Left ventricle myocardium inferior (tissue), 1 donor: Measurements from ENCODE around the gene CLEC16A. TPM values are rescaled to one million over a fixed set of nuclear protein-coding genes. Genes with fewer than 3 reads are reported as not detected.

Source experiments
- DNase-seq: peaks from one replicate; pipeline ENCODE4 v3.0.0-alpha.2; 2020
- H3K27ac ChIP-seq: fragments of 200-600 bp; replicated peaks from 2 replicates; pipeline ENCODE4 v1.8.0; 2021
- H3K27me3 ChIP-seq: fragments of 200-600 bp; 2 replicates; pipeline ENCODE4 v1.8.0; 2021; ENCODE audit warnings: low read depth
- H3K36me3 ChIP-seq: fragments of 200-600 bp; 2 replicates; pipeline ENCODE4 v1.8.0; 2021
- H3K4me1 ChIP-seq: fragments of 200-600 bp; 2 replicates; pipeline ENCODE4 v1.8.0; 2021
- H3K4me3 ChIP-seq: fragments of 200-600 bp; 2 replicates; pipeline ENCODE4 v1.8.0; 2021; ENCODE audit warnings: mild to moderate bottlenecking, moderate library complexity
- H3K9me3 ChIP-seq: fragments of 200-600 bp; replicated peaks from 2 replicates; pipeline ENCODE4 v1.8.0; 2021
- CTCF ChIP-seq: fragments of 200-600 bp; IDR thresholded peaks from 2 replicates; pipeline ENCODE4 v1.8.0; 2021; ENCODE audit warnings: antibody characterized with exemption, mild to moderate bottlenecking, borderline replicate concordance
- intact Hi-C: fragments of 100-400 bp; cut with micrococcal nuclease; formaldehyde crosslinking; loops from one replicate; pipeline ENCODE4 v1.11.0; 2022
- total RNA-seq: library from RNA; stranded (reverse); fragmentation: NEBNext Ultra II Directional; extraction: Animal tissue kit (Norgen Biotek cat#: 25700); gene quantifications from one replicate; pipeline ENCODE4 v1.2.1, GENCODE V29; 2021
- donor health status: DM: no; HTN: yes; CAD: no; lungs with severe emphysema.

Gene CLEC16A
- total RNA-seq, 1 donor from 2014 or later: 24.6 TPM

DNA sequence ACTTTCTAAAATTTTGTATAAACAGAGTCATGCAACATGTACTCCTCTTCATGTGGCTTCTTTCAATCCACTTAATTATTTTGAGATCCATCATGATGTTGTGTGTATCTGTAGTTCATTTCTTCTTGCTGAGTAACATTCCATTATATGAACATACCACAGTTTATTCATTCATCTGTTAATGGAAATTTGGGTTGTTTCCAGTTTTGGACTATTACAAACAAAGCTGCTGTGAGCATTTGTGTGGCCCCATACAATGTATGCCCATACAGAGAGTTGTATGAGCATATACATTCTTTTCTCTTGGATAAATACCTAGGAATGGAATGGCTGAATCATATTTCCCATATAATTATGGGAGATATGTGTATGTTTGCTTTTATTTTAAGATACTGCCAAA, 85.6 kb downstream of the CLEC16A start:
- peaks cover 51% of the 10 kb centered on the region for H3K36me3 ChIP-seq
- no peak overlapping the region for H3K4me3 ChIP-seq
- H3K27me3 ChIP-seq: no peaks in the 10 kb centered on the region
- no peak overlapping the region for H3K27ac ChIP-seq
- peaks cover 32% of the 10 kb centered on the region for H3K9me3 ChIP-seq
- intact Hi-C loops: no loop called here
- TF ChIP-seq CTCF: no peak
- no peak for DNase-seq
- H3K4me1 ChIP-seq: peaks cover 49% of the 10 kb centered on the region

DNA sequence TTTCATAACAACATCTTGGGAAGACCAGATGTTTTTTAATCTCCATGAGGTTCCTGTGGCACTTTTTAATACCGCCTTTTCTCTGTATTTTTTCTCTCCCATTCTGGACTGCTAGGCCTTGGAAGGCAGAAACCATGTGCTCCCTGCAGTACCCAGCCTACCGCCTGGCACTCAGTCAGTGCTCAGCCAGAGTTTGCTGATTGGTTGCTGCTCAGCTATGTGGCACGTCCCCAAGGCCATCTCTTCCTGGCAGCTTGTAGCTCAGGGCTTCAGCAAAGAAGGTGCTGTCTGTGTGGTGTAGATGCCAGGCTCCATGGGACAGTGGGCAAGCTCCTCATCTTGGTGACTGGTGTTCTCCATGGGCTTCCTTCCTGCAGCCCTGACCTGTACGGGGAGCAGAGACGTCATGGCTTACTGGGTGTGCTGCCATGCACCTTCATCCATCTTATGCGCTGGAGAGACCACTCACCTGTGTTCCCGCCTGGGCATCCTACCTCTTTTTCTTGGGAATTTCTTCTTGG, 86.7 kb downstream of the CLEC16A start:
- Histone ChIP-seq H3K9me3 (peaks cover 27% of the 10 kb centered on the region), H3K36me3 (peaks cover 40% of the 10 kb centered on the region), H3K27me3 (no peaks in the 10 kb centered on the region), H3K4me3 (no peak overlapping the region), H3K4me1 (peaks cover 54% of the 10 kb centered on the region), H3K27ac (peak overlapping the region; percentile 86)
- intact Hi-C loops: no loop called here
- peak; percentile 66 for DNase-seq
- TF ChIP-seq CTCF: peak; percentile 27

- peaks cover 17% of the 10 kb centered on the region for H3K9me3 ChIP-seq
- peaks cover 36% of the 10 kb centered on the region for H3K36me3 ChIP-seq
- peaks cover 63% of the 10 kb centered on the region for H3K4me1 ChIP-seq
- intact Hi-C loops: no loop called here
- H3K27me3 ChIP-seq: no peaks in the 10 kb centered on the region
- no peak for DNase-seq
- H3K4me3 ChIP-seq: no peak overlapping the region
- peak overlapping the region; percentile 86 for H3K27ac ChIP-seq
- no peak for TF ChIP-seq CTCF
Observed at GRCh38 chr16:11032000-11032921, 87.9 kb downstream of the CLEC16A start.

DNA sequence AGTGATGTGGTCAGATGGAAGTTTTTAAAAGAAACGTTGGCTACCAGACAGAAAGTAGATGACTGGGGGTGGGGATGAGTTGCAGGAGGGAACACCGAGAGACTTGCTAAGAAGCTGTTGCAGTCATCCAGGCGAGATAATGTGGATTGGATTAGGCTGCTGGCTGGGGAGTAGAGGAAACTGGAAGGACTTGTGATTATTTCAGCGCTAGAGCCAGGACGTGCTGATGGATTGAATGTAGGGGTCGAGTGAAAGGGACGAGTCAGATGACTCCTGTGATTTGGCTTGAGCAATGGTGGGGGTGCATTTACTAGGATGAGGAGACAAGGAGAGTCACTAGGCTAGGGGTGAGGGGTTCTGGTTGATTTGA, 88.5 kb downstream of the CLEC16A start:
- peaks cover 30% of the 10 kb centered on the region for H3K36me3 ChIP-seq
- peaks cover 63% of the 10 kb centered on the region for H3K4me1 ChIP-seq
- H3K27ac ChIP-seq: peak overlapping the region; percentile 86
- peak; percentile 40 for DNase-seq
- H3K4me3 ChIP-seq: no peak overlapping the region
- peaks cover 12% of the 10 kb centered on the region for H3K9me3 ChIP-seq
- no peaks in the 10 kb centered on the region for H3K27me3 ChIP-seq
- no peak for TF ChIP-seq CTCF
- intact Hi-C loops: no loop called here

DNA sequence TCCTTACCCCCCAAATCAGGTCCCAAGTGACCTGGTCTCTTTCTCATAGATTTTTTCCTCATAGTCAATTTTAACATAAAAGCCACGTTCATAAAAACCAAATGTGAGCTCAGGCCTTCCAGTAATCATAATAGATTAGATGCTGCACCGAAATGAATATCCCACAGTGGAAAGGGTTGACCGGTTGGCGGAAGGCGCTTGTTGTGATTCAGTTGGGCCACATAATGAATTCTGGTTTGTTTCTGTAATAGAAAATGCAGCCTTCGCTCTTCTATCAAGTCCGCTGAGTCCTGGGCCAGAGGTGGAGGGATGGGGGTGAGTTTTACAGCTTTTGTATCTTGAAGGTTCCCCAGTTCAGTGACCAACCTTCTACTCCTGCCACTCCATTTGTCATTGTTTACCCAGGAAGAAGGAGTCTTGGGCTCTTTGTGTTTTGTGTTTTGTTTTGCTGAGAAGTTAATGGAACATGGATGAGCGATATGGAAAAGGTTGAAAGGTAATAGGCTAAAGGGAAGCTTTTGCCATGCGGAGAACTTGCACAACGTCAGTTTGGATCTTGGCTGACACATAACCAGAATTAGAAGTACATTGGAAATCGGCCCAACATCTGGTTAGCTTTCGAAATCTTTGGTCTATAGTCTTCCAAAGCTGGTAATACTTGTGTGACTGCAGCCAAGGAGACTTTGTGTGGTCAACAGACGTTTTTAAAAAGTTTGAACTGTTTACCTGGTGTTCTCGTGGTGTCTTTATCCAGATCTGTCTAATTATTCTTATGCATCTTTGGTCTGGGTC, 89.5 kb downstream of the CLEC16A start:
- no peak for DNase-seq
- Histone ChIP-seq H3K27me3 (no peaks in the 10 kb centered on the region), H3K4me3 (no peak overlapping the region), H3K9me3 (peaks cover 3% of the 10 kb centered on the region), H3K4me1 (peaks cover 63% of the 10 kb centered on the region), H3K36me3 (peaks cover 22% of the 10 kb centered on the region), H3K27ac (peak overlapping the region; percentile 86)
- intact Hi-C loops: no loop called here
- no peak for TF ChIP-seq CTCF
